HepG2 (cell line): ENCODE results near the gene SCYGR2. TPM values are rescaled to one million over a fixed set of nuclear protein-coding genes. Genes with fewer than 3 reads are reported as not detected.

Source experiments
- AKAP8 ChIP-seq: sonication (generic); formaldehyde crosslinking; IDR thresholded peaks from 2 replicates; pipeline ENCODE4 v1.5.1; 2020; ENCODE audit warnings: mild to moderate bottlenecking, missing genetic modification reagents
- ATF7 ChIP-seq, 2 experiments: fragments of 450-650 bp in 1 of 2; sonication (generic) in 1 of 2; formaldehyde crosslinking in 1 of 2; IDR thresholded peaks; 2 replicates each; pipeline versions ENCODE4 v1.4.0 to v1.6.1; 2016 to 2020; ENCODE audit warnings: antibody characterized with exemption in 1 of 2, mild to moderate bottlenecking in 1 of 2, missing genetic modification reagents in 1 of 2
- FOXJ3 ChIP-seq: sonication (generic); formaldehyde crosslinking; IDR thresholded peaks from 2 replicates; pipeline ENCODE4 v1.4.0; 2020; ENCODE audit warnings: missing genetic modification reagents, mild to moderate bottlenecking, borderline replicate concordance
- HOMEZ ChIP-seq: IDR thresholded peaks from 2 replicates; pipeline ENCODE4 v1.6.1; 2016; ENCODE audit warnings: low read depth
- IRF2 ChIP-seq: IDR thresholded peaks from 2 replicates; pipeline ENCODE4 v1.6.1; 2018; ENCODE audit warnings: missing genetic modification reagents, missing compliant biosample characterization
- JUNB ChIP-seq: sonication (generic); formaldehyde crosslinking; IDR thresholded peaks from 2 replicates; pipeline ENCODE4 v1.8.0; 2022; ENCODE audit warnings: missing genetic modification reagents, mild to moderate bottlenecking, borderline replicate concordance
- NFE2L2 ChIP-seq: fragments of 150-350 bp; IDR thresholded peaks from 2 replicates; pipeline ENCODE4 v1.6.1; 2014; ENCODE audit warnings: low read length
- PHF8 ChIP-seq: sonication (generic); formaldehyde crosslinking; IDR thresholded peaks from 2 replicates; pipeline ENCODE4 v1.5.0; 2020; ENCODE audit warnings: missing genetic modification reagents
- THYN1 ChIP-seq: sonication (generic); formaldehyde crosslinking; IDR thresholded peaks from 2 replicates; pipeline ENCODE4 v1.8.1; 2023; ENCODE audit warnings: low read depth, mild to moderate bottlenecking, moderate library complexity, missing genetic modification reagents, borderline replicate concordance
- TRAFD1 ChIP-seq: sonication (generic); formaldehyde crosslinking; IDR thresholded peaks from 2 replicates; pipeline ENCODE4 v1.5.1; 2020; ENCODE audit warnings: missing genetic modification reagents, mild to moderate bottlenecking, borderline replicate concordance
- ZNF44 ChIP-seq: sonication (generic); formaldehyde crosslinking; IDR thresholded peaks from 2 replicates; pipeline ENCODE4 v1.5.1; 2020; ENCODE audit warnings: mild to moderate bottlenecking, missing genetic modification reagents
- ZNF605 ChIP-seq: sonication (generic); formaldehyde crosslinking; IDR thresholded peaks from 2 replicates; pipeline ENCODE4 v1.8.0; 2022; ENCODE audit warnings: mild to moderate bottlenecking, missing genetic modification reagents
- ZNF670 ChIP-seq: sonication (generic); formaldehyde crosslinking; IDR thresholded peaks from 2 replicates; pipeline ENCODE4 v1.8.0; 2022; ENCODE audit warnings: mild to moderate bottlenecking, missing genetic modification reagents, borderline replicate concordance
- ZNF713 ChIP-seq: sonication (generic); formaldehyde crosslinking; IDR thresholded peaks from 2 replicates; pipeline ENCODE4 v1.4.0; 2020; ENCODE audit warnings: mild to moderate bottlenecking, missing genetic modification reagents
- polyA plus RNA-seq, 8 experiments: library from polyadenylated mRNA; depleted of rRNA in 3 of 8; stranded (reverse) in 7 of 8; unstranded in 1 of 8; fragments of >200 nt; fragmentation: Illumina TruSeq in 4 of 8; extraction: Trizol in 4 of 8; gene quantifications; 2 replicates each; pipeline versions ENCODE4 v1.2.1 to v1.2.3, GENCODE V29; 2011 to 2016; ENCODE audit warnings: low read depth in 4 of 8, missing spikeins in 1 of 8, mixed read lengths in 1 of 8; ENCODE audit not compliant: insufficient read depth in 1 of 8
- total RNA-seq, 5 experiments: library from RNA; depleted of rRNA; stranded (reverse); fragments of >200 nt; fragmentation: Illumina TruSeq; extraction: Trizol; gene quantifications; 2 replicates each; pipeline ENCODE4 v1.2.3, GENCODE V29; 2016; ENCODE audit warnings: low read depth in 1 of 5

The SCYGR2 gene
- total and polyA plus RNA-seq, 2 of the 13 experiments (the other 11 are each of a cell fraction or from before 2014, with no cell fraction given): not detected

- no peak for TF ChIP-seq HOMEZ
- no peak for TF ChIP-seq JUNB
- no peak for TF ChIP-seq ATF7 (IDR thresholded peaks at IDR 0.05)
- TF ChIP-seq ATF7 (CRISPR knock-in tag; IDR thresholded peaks at IDR 0.05): no peak
- no peak for TF ChIP-seq AKAP8
- TF ChIP-seq ZNF713 (CRISPR knock-in tag): no peak
- no peak for TF ChIP-seq ZNF605 (CRISPR knock-in tag)
- TF ChIP-seq ZNF44 (CRISPR knock-in tag): no peak
- no peak for TF ChIP-seq THYN1 (CRISPR knock-in tag)
- no peak for TF ChIP-seq TRAFD1 (CRISPR knock-in tag)
- TF ChIP-seq PHF8 (CRISPR knock-in tag): no peak
- TF ChIP-seq ZNF670 (CRISPR knock-in tag): no peak
- TF ChIP-seq FOXJ3: no peak
- TF ChIP-seq NFE2L2: no peak
- TF ChIP-seq IRF2 (CRISPR knock-in tag): no peak
Measured at GRCh38 chr2:227627769-227628168, 29.1 kb downstream of the SCYGR2 start (continued).
